Loucy (cell line): Measurements from ENCODE around the gene UBE2D2.

ENCODE experiments used
- H2AFZ ChIP-seq: fragments of 200-600 bp; sonication (generic); 2 replicates; pipeline ENCODE4 v1.6.0; 2016; ENCODE audit warnings: antibody characterized with exemption, mild to moderate bottlenecking, low read length, moderate library complexity
- H3F3A ChIP-seq: fragments of 200-600 bp; 2 replicates; pipeline ENCODE4 v1.6.0; 2016; ENCODE audit warnings: antibody characterized with exemption, low read depth, mild to moderate bottlenecking
- H3K27me3 ChIP-seq: fragments of 200-600 bp; sonication (generic); 2 replicates; pipeline ENCODE4 v1.6.1; 2014; ENCODE audit warnings: low read length, mild to moderate bottlenecking; ENCODE audit not compliant: insufficient read depth, poor library complexity, severe bottlenecking
- H3K36me3 ChIP-seq: fragments of 200-600 bp; sonication (generic); 2 replicates; pipeline ENCODE4 v1.6.1; 2016; ENCODE audit warnings: low read length; ENCODE audit not compliant: insufficient read depth
- H3K4me1 ChIP-seq: fragments of 200-600 bp; sonication (generic); 2 replicates; pipeline ENCODE4 v1.5.1; 2014; ENCODE audit warnings: low read length, mild to moderate bottlenecking; ENCODE audit not compliant: insufficient read depth, poor library complexity, severe bottlenecking
- H3K4me2 ChIP-seq: fragments of 200-600 bp; sonication (generic); 2 replicates; pipeline ENCODE4 v1.6.0; 2014; ENCODE audit warnings: antibody characterized with exemption, low read length, low read depth, mild to moderate bottlenecking; ENCODE audit not compliant: poor library complexity, severe bottlenecking
- H3K4me3 ChIP-seq: fragments of 200-600 bp; sonication (generic); 2 replicates; pipeline ENCODE4 v1.5.1; 2014; ENCODE audit warnings: low read length, mild to moderate bottlenecking, mixed read lengths; ENCODE audit not compliant: poor library complexity, severe bottlenecking
- H3K79me2 ChIP-seq: fragments of 200-600 bp; sonication (generic); 2 replicates; pipeline ENCODE4 v1.6.1; 2014; ENCODE audit warnings: low read length; ENCODE audit not compliant: insufficient read depth
- H3K9ac ChIP-seq: fragments of 200-600 bp; sonication (generic); 2 replicates; pipeline ENCODE4 v1.6.0; 2014; ENCODE audit warnings: mild to moderate bottlenecking, low read depth, low read length, moderate library complexity; ENCODE audit not compliant: poor library complexity, severe bottlenecking
- H3K9me2 ChIP-seq: fragments of 200-600 bp; sonication (generic); replicated peaks from 2 replicates; pipeline ENCODE4 v1.6.1; 2016; ENCODE audit warnings: low read depth, low read length, mixed read lengths
- H3K9me3 ChIP-seq: fragments of 200-600 bp; sonication (generic); 2 replicates; pipeline ENCODE4 v1.6.1; 2014; ENCODE audit warnings: mild to moderate bottlenecking, antibody characterized with exemption, low read length, low read depth; ENCODE audit not compliant: insufficient read depth
- H4K20me1 ChIP-seq: fragments of 200-600 bp; sonication (generic); 2 replicates; pipeline ENCODE4 v1.6.0; 2014; ENCODE audit warnings: antibody characterized with exemption, low read length, mild to moderate bottlenecking; ENCODE audit not compliant: insufficient read depth, poor library complexity, severe bottlenecking
- EZH2phosphoT487 ChIP-seq: fragments of 200-600 bp; IDR thresholded peaks from 2 replicates; pipeline ENCODE4 v1.6.1; 2018; ENCODE audit warnings: antibody characterized with exemption, mild to moderate bottlenecking, moderate library complexity, borderline replicate concordance
- TF ChIP-seq, protein P1 (sequence below): fragments of 200-600 bp; sonication (generic); conservative IDR thresholded peaks from 2 replicates; pipeline ENCODE4 v1.5.1; 2014; ENCODE audit warnings: mild to moderate bottlenecking, antibody characterized with exemption, low read length

The UBE2D2 gene

DNA sequence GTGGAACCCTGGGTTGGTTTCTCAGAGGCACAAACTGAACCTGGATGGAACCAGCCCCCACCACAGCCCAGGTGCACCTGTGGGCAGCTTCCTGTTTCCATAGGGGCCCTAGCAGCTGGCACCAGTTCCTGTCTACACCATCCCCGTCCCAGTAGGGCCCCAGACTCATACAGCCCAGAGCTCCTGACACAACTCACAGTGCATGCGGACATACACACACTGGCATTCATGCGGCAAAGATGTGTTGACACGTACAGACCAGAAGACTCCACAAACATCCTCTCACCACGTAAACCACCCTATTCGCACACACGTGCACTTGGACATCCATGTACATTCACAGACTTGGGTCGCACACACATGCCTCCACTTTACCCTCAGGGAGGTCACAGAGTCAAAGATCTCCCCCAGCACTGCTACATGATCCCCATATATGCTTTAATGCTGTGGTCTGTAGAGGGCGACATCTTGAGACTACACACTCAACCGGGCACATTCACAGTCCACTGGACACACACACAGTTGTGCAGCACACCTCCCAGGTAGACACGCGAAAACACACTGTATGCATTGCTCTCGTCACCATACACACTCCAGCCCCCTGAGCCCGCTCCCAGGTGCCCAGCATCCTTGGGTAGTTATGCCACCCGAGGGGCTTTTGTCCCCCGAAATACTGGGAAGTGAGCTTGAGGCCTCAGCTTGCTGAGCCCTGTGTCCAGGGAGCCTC lies 109.4 kb downstream of the UBE2D2 start:
- TF ChIP-seq, protein P1, sequence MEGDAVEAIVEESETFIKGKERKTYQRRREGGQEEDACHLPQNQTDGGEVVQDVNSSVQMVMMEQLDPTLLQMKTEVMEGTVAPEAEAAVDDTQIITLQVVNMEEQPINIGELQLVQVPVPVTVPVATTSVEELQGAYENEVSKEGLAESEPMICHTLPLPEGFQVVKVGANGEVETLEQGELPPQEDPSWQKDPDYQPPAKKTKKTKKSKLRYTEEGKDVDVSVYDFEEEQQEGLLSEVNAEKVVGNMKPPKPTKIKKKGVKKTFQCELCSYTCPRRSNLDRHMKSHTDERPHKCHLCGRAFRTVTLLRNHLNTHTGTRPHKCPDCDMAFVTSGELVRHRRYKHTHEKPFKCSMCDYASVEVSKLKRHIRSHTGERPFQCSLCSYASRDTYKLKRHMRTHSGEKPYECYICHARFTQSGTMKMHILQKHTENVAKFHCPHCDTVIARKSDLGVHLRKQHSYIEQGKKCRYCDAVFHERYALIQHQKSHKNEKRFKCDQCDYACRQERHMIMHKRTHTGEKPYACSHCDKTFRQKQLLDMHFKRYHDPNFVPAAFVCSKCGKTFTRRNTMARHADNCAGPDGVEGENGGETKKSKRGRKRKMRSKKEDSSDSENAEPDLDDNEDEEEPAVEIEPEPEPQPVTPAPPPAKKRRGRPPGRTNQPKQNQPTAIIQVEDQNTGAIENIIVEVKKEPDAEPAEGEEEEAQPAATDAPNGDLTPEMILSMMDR: peak; percentile 66
- TF ChIP-seq EZH2phosphoT487: no peak
- Histone ChIP-seq H3K4me2 (peak overlapping the region; percentile 98), H2AFZ (no peak overlapping the region), H3K9ac (peak overlapping the region; percentile 93), H3K4me1 (peaks cover 81% of the 10 kb centered on the region), H4K20me1 (peaks cover 76% of the 10 kb centered on the region), H3F3A (peaks cover 10% of the 10 kb centered on the region), H3K9me2 (no peaks in the 10 kb centered on the region), H3K9me3 (no peaks in the 10 kb centered on the region), H3K27me3 (no peaks in the 10 kb centered on the region), H3K36me3 (peaks cover 6% of the 10 kb centered on the region; the same call in 1 of the 2 replicates), H3K4me3 (peak overlapping the region; percentile 70), H3K79me2 (peaks cover 91% of the 10 kb centered on the region)

DNA sequence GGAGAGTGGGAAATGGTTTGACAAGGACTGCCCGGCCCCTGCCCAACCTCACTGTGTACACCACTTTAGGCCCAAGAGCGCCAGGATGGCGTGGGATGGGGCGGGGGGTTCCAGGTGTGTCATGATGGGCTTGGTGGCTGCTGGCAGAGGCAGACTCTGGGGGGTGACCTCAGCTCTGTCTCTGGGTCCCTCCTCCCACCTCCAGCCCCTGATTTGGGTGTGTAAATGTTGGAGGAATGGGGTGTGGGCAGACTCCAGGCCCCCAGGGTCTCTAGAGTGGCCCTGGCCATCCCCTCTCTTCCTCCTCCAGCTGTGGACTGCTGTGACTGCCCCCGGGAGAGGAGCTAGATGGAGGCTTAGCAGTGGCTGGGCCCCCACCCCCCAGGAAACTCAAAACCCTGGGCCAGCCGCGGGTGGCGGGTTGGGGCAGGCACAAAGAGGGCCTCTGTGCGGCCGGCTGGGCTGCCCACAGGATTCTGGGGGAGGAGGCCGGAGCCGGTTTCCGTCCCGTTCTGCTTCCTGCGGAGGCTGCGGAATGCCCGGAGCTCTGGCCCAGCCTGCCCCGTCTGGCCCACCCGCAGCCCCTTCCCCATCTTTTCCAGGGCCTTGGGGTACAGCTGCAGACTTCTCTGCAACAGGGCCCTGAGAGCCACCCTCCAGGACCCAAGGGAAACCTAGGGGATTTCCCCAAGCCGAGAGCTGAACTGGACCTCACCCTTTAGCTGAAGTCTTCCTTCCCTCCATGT lies 110.1 kb downstream of the UBE2D2 start:
- Histone ChIP-seq H3K9ac (peak overlapping the region; percentile 93), H3K9me3 (no peaks in the 10 kb centered on the region), H3K4me3 (peak overlapping the region; percentile 70), H3K4me1 (peaks cover 77% of the 10 kb centered on the region), H2AFZ (no peak overlapping the region), H4K20me1 (peaks cover 73% of the 10 kb centered on the region), H3K79me2 (peaks cover 89% of the 10 kb centered on the region), H3K36me3 (peaks cover 6% of the 10 kb centered on the region; the same call in 1 of the 2 replicates), H3K27me3 (no peaks in the 10 kb centered on the region), H3K4me2 (peak overlapping the region; percentile 98), H3K9me2 (no peaks in the 10 kb centered on the region), H3F3A (peaks cover 10% of the 10 kb centered on the region)
- TF ChIP-seq EZH2phosphoT487: no peak
- TF ChIP-seq, protein P1: no peak

DNA sequence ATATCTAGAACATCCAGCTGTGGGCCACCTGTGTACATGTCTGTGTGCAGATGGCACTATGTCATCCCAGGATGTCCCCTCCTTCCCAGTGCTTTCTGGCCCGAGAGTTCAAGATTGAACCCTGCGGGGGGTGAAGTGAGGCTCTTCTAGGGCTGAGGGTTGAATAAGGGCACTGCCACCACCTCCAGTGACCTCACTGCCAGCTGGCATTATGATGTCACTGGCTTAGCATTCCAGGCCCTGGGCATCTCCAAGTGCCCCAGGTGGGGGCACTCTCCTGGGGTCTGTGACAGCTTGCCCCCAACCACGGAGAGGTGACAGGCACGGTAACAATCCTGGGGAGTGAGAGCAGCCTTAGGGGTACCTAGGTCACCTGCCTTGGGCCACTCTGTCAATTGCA lies 114.1 kb downstream of the UBE2D2 start:
- H3K36me3 ChIP-seq: peaks cover 29% of the 10 kb centered on the region; the same call in 1 of the 2 replicates
- peaks cover 53% of the 10 kb centered on the region for H3K4me1 ChIP-seq
- H3K79me2 ChIP-seq: peaks cover 94% of the 10 kb centered on the region
- no peak overlapping the region for H3K4me3 ChIP-seq
- no peaks in the 10 kb centered on the region for H3K9me2 ChIP-seq
- TF ChIP-seq, protein P1: no peak
- TF ChIP-seq EZH2phosphoT487: no peak
- peak overlapping the region; percentile 20 for H3K9ac ChIP-seq
- no peaks in the 10 kb centered on the region for H3K27me3 ChIP-seq
- H3K4me2 ChIP-seq: peak overlapping the region; percentile 4
- peaks cover 10% of the 10 kb centered on the region for H3F3A ChIP-seq
- H4K20me1 ChIP-seq: peaks cover 83% of the 10 kb centered on the region
- no peaks in the 10 kb centered on the region for H3K9me3 ChIP-seq
- H2AFZ ChIP-seq: no peak overlapping the region
